ENCODE measurements around the gene ITGA7.

The ITGA7 gene

GRCh38 chr12:55718624-55719275 is 11.0 kb upstream of the ITGA7 start:
- no peak for DNase-seq

DNA sequence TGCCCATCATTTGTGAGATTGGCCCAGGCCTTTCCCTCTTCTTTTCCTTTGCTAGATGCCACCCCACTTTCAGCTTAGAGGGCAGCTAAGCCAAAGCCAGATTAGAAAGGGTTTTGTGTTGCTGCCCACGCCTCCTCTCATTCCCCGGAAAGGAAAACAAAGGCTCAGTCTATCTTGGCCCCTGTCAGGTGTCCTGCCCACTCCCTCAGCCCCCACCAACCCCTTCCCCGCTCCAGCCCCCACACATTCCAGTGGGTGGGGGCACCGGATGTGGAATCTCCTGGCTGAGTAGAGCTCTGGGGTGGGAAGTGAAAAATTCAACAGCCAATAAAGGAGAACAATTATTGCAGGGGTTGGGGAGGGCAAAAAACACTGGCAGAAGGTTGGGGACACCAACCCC is 10.3 kb upstream of the ITGA7 start:
- DNase-seq, result no peak

GRCh38 chr12:55717011-55718007 is 9.6 kb upstream of the ITGA7 start:
- peak in 9 of 58 donors; percentile 13 to 57 (median 27) for DNase-seq

GRCh38 chr12:55716582-55716957 is 8.9 kb upstream of the ITGA7 start:
- DNase-seq, result peak in 1 of 58 donors; percentile 70

DNA sequence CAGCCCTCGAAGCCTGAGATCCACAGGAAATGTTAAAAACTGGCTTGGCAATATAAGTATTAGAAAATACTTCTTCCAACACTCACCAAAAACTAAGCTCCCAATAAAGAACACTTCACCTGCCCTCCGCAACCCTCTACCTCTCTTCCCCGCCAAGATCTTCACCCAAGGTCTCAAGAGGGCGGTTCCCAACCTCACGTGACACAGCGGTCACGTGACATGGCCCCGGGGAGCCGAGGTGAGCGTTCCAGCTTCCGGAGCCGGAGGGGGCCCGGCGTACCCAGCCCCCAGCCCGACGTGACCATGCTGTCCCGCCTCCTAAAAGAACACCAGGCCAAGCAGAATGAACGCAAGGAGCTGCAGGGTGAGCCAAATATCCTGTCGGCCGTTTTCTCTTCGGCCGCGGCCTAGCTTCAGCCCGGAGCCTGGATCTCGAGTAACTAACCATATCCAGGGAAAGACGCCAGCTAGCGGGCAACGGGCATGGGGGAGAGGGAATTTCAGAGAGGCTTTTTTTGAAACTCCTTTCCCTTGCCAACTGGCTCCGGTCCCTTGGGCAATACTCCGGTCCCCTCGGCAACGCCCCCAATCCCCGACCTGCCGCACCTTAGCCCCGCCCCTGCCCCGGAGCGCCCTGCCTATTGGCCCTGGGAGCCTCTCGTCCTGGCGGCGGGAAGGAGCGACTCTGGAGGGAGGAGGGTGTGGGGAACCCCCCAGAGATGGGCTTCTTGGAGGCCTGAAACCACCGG is 8.3 kb upstream of the ITGA7 start, which contains the start of gene BLOC1S1:
BLOC1S1 (plus strand) TSS at position 214 of the 749 bp plus-strand sequence; CDS start at position 220, 6 bp downstream.
- DNase-seq, result peak in 57 of 58 donors; percentile 52 to 92 (median 83)

GRCh38 chr12:55715169-55715764 is 7.6 kb upstream of the ITGA7 start:
- no peak for DNase-seq

GRCh38 chr12:55713721-55714120 is 6.0 kb upstream of the ITGA7 start:
- DNase-seq, result no peak

DNA sequence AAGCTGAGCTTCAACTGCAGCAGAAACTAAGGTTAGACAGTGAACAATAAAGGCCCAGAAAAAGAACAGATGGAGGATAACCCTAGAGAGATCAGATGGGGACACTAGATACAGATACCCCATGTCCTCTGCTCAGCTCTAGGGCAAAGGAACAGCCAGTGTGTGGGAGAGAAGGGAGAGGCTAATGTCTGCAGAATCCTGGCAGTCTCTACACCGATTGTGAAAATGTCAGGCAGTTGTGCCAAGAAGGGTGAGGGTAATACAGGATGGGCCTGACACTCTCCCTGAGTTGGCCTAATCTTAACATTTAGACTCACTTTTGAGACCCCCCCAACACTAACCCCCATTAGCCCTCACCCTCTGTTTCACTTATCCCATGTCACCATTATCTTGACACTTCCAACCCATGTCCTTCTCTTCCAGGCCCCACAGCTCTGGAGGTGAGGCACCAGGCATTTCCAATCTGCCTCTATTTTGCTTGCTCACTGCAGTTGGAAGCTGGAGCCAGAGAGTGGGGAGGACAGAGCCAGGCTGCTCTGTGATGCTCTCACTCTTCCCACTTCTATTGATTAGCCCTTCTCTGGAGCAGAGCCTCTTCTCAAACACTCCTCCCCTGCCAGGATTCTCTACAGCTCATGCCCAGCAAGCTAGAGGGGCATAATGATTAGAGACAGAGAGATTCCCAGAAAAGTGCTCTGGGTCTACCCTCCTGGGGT is 5.2 kb upstream of the ITGA7 start:
- DNase-seq, result peak in 2 of 58 donors; percentile 10 to 11

DNA sequence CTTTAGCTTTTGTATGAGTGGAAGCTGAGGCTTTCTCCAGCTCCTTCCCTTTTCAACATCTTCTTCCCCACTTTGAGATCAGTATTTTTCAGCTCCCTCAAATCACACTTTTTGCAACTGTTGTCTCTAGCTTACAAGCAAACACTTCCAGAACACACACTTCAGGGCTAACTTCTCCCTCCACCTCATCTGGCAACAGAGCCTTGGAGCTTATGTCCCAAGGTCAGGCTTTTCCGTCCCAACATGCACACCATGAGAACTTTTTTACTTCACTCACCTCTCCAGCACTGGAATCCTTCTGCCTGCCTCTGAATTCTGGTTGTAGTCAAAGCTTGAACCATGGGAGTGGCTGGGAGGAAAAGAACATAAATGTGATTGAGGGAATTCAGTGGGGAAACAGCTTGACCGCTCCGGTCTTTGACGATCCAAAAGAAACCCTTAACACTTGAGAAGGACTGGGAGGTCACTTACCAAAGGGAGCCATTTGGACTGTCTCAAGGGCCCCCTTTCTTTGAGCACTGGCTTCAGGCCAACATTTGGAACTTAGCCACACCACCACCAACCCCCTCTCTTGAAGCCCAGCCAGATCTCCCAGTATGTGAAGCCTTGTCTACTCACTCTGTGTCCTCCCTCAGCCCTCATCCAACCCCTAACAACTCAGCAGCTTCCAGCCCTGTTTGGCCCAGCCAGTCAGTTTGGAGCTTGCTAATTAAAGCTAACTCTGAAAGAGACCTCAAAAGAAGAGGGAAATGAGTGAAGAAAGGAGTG is 4.3 kb upstream of the ITGA7 start:
- DNase-seq, result peak in 40 of 58 donors; percentile 13 to 90 (median 52)

- no peak for DNase-seq
These were observed 1.1 kb upstream of the ITGA7 start for GRCh38 chr12:55708695-55709233.

GRCh38 chr12:55707219-55707671 is 459 bp downstream of the ITGA7 start:
- peak in 3 of 58 donors; percentile 24 to 46 (median 43) for DNase-seq

DNA sequence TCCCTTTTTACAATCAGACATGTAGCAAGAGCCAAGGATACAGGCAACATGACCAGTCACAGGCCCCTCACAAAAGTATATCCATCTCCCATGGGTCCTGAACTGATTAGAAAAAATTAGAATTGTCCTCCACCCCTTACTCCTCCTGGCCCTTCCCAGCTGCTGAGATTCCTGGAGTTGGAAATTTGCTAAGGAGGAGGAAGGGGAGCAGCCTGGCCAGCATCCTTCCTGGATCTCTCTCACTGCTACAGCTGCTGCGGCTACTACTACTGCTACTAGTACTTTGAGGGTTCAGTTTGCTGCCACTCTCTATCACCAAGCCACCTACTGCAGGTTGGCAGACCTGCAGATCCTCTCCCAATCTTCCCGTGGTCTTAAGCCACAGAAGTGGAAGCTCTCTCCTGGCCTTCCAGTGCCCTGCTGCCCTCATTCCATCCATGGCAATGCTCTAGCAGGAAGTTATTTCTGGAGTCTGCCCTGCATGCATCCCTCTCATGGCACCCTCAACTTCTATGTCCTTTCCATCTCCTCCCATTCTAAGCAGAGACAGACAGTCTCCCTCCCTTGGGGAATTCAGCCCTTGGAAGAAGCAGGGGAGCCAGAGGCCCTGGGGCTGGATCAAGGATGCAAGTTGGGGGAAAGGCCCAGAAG is 1.0 kb downstream of the ITGA7 start:
- DNase-seq, result no peak

- peak in 1 of 58 donors; percentile 16 for DNase-seq
These were observed 1.8 kb downstream of the ITGA7 start for GRCh38 chr12:55705782-55706402.

- peak in 8 of 58 donors; percentile 16 to 46 (median 32) for DNase-seq
These were observed 2.6 kb downstream of the ITGA7 start for GRCh38 chr12:55704824-55705718.

DNA sequence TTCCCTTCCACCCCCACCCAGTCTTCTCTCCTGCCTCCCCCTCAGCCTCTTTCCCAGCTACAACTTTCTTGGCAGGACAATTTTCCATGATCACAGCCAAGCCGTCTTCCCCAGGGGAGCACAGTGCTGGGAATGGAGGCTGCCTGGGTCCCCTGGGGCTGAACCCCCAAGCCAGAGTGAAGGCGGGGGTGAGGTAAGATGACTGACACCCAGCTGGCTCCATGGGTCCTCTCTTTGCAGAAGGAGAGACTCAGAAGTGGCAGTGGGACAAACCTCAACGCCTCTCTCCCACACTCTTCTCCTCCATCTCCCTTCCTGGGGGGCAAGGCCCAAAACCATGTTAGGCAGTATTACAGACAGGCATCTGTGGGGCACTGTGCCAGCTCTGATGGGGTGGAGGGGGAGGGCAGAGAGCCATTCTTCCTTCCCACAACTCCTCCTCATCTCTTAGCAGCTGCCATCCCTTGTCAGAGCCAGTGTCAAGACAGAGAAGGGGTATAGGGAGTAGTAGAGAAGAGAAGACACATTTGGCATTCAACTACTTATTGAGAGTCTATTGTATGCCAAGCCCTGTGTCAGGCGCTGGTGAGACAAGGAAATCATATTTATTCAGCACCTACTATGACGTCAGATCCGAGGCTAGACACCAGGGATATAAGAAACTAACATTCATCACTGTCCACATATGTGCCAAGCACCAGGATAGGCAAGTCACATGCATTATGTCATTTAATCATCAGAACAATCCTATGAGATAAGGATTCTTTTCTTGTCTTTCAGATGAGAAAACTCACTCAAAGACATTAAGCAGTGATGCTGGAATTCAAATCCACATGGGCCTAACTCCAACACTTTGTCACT is 3.6 kb downstream of the ITGA7 start:
- peak in 8 of 58 donors; percentile 14 to 27 (median 22) for DNase-seq

- DNase-seq, result peak in 26 of 58 donors; percentile 12 to 63 (median 34)
These were observed 4.4 kb downstream of the ITGA7 start for GRCh38 chr12:55703288-55703687.
